Measurements from ENCODE around the gene RNF187. TPM values are rescaled to one million over a fixed set of nuclear protein-coding genes. Genes with fewer than 3 reads are reported as not detected.

The RNF187 gene
- total and polyA plus RNA-seq, 10 of the 15 experiments (the other 5 are each of a cell fraction or from before 2014, with no cell fraction given), result 2.6 to 116 (median 29.5) TPM

DNA sequence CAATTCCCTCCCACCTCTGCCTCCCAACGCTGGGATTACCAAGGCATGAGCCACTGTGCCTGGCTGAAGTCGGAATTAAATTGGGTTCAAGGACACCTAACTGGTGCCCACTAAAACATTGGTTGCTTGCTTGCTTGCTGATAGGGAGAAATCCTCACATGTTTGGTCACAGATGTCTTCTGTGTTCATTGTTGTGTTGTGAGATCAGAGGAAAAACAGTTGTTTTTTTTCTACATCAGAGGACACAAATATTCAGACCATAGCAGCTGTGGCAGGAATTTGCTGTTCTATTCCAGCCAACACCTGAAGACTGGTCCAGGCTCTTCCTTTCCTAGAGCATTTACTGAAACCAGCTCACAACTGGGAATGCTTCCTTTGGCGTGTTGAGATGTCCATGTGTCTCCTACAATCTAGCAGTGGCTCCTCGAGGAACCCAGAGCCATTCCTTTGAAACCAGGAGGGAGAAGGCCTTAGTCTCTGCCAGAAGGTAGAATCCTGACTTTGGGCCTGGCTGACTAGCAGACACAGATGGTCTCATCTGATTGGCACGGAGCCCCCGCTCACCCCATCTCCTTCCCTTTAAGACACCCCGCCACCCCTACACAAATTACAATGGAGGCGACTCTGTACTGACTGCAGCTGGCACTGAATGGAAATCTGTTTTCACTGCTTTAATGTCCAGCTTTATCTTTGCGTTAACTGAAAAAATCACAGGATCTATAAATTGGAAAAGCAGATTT is 46.3 kb upstream of the RNF187 start:
- TF ChIP-seq, protein P1, sequence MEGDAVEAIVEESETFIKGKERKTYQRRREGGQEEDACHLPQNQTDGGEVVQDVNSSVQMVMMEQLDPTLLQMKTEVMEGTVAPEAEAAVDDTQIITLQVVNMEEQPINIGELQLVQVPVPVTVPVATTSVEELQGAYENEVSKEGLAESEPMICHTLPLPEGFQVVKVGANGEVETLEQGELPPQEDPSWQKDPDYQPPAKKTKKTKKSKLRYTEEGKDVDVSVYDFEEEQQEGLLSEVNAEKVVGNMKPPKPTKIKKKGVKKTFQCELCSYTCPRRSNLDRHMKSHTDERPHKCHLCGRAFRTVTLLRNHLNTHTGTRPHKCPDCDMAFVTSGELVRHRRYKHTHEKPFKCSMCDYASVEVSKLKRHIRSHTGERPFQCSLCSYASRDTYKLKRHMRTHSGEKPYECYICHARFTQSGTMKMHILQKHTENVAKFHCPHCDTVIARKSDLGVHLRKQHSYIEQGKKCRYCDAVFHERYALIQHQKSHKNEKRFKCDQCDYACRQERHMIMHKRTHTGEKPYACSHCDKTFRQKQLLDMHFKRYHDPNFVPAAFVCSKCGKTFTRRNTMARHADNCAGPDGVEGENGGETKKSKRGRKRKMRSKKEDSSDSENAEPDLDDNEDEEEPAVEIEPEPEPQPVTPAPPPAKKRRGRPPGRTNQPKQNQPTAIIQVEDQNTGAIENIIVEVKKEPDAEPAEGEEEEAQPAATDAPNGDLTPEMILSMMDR (IDR thresholded peaks at IDR 0.05 in 2 of 3, conservative IDR thresholded peaks at IDR 0.05 in 1 of 3; ENCODE audit: control insufficient read depth in 2 of 3, extremely low read depth in 1 of 3, insufficient read depth in 1 of 3, low read depth in 3 of 3, low read length in 3 of 3), result no peak
- TF ChIP-seq HDAC2 (IDR thresholded peaks at IDR 0.05) (no peak), ZNF217 (IDR thresholded peaks at IDR 0.05) (no peak), RCOR1 (conservative IDR thresholded peaks at IDR 0.05; ENCODE audit: low read depth, low read length) (no peak), NFYA (IDR thresholded peaks at IDR 0.05; ENCODE audit: borderline replicate concordance, low read depth, low read length) (no peak), POLR2A (IDR thresholded peaks at IDR 0.05; ENCODE audit: low read depth, low read length) (no peak), NRF1 (conservative IDR thresholded peaks at IDR 0.05; ENCODE audit: low read depth, low read length) (no peak), RFX5 (IDR thresholded peaks at IDR 0.05; ENCODE audit: low read depth, low read length) (no peak)
- TF ChIP-seq, protein P2, sequence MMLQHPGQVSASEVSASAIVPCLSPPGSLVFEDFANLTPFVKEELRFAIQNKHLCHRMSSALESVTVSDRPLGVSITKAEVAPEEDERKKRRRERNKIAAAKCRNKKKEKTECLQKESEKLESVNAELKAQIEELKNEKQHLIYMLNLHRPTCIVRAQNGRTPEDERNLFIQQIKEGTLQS (IDR thresholded peaks at IDR 0.05; ENCODE audit: borderline replicate concordance, extremely low read depth, low read depth, low read length), result no peak
- Histone ChIP-seq H2AFZ (ENCODE audit: control insufficient read depth, low read depth, low read length) (no peak overlapping the region), H3K27me3 (replicated peaks in 1 of 2; ENCODE audit: control insufficient read depth in 2 of 2, insufficient read depth in 2 of 2, low read length in 1 of 2) (peaks cover 0 to 8% of the 10 kb centered on the region in 2 experiments), H4K20me1 (ENCODE audit: control insufficient read depth, insufficient read depth) (no peaks in the 10 kb centered on the region), H3K4me2 (ENCODE audit: control insufficient read depth, insufficient read depth) (no peak overlapping the region), H3K9me3 (replicated peaks; ENCODE audit: control insufficient read depth, insufficient read depth, low read length) (no peaks in the 10 kb centered on the region), H3K4me3 (no peak overlapping the region), H3K9ac (ENCODE audit: control insufficient read depth, insufficient read depth, low read length) (no peak overlapping the region), H3K27ac (ENCODE audit: control insufficient read depth, insufficient read depth) (no peak overlapping the region), H3K79me2 (ENCODE audit: control insufficient read depth, insufficient read depth, low read length) (no peaks in the 10 kb centered on the region), H3K36me3 (ENCODE audit: control insufficient read depth in 2 of 2, insufficient read depth in 2 of 2, low read length in 1 of 2) (no peaks in the 10 kb centered on the region), H3K4me1 (ENCODE audit: control insufficient read depth, insufficient read depth, low read length) (no peaks in the 10 kb centered on the region; the same call in 1 of the 2 replicates)
- BruUV-seq (replicated peaks), result no TSS peak
- WGBS (ENCODE audit: insufficient coverage, insufficient replicate concordance, low lambda C conversion rate, missing lambda C conversion rate), result 45% methylated on average over 9 of the region's 9 CpGs
- CTCF ChIA-PET, result interaction anchor here (1.7 kb wide), 1 partner anchor 60 kb away, joined by 4 read pairs; no protein-coding TSS in a partner anchor
- POLR2A ChIA-PET, result interaction anchor here (0.7 kb wide), 1 partner anchor 186 kb away, joined by 3 read pairs; no protein-coding TSS in a partner anchor
- intact Hi-C loops (cut with micrococcal nuclease; ENCODE audit: unreplicated experiment) (no loop called here), in situ Hi-C loops (cut with MboI) (no loop called here)
- RAD21 ChIA-PET (ENCODE audit: unreplicated experiment), result no interaction called here
- ATAC-seq, result no peak
- DNase-seq (ENCODE audit: low read depth, low spot score), result no peak
- no peak for FAIRE-seq
- SMC1A ChIA-PET (ENCODE audit: uncharacterized antibody, unreplicated experiment), result no interaction called here
